Esophagus squamous epithelium (tissue), 5 donors: ENCODE results near the gene HPN. TPM values are rescaled to one million over a fixed set of nuclear protein-coding genes. Genes with fewer than 3 reads are reported as not detected.
"Not testable (repeated sequence)": the region's sequence is repeated elsewhere in the genome, so short reads cannot be mapped to it uniquely, and the experiment has no call there.

Experiments
- DNase-seq: peaks from one replicate; lab custom pipeline; 2025; lab: John Stamatoyannopoulos, UW
- H3K27ac ChIP-seq, 4 donors: fragments of 200-600 bp; sonication (generic); one replicate each; pipeline ENCODE4 v1.5.1; 2016 to 2019; ENCODE audit warnings: mild to moderate bottlenecking in 1 of 4
- H3K27me3 ChIP-seq, 4 donors: fragments of 200-600 bp; sonication (generic); 1 replicate in 3 of 4; 2 replicates in 1 of 4; pipeline versions ENCODE4 v1.5.1 to v1.6.0; 2017 to 2021; ENCODE audit warnings: antibody characterized with exemption in 1 of 4
- H3K36me3 ChIP-seq, 3 donors: fragments of 200-600 bp; sonication (generic); one replicate each; pipeline ENCODE4 v1.5.1; 2016 to 2019
- H3K4me1 ChIP-seq, 3 donors: fragments of 200-600 bp; sonication (generic); one replicate each; pipeline ENCODE4 v1.5.1; 2017 to 2019
- H3K4me3 ChIP-seq, 4 donors: fragments of 200-600 bp; sonication (generic); 1 replicate in 3 of 4; 2 replicates in 1 of 4; pipeline ENCODE4 v1.5.1; 2016 to 2019; ENCODE audit warnings: mild to moderate bottlenecking in 2 of 4, moderate library complexity in 1 of 4
- H3K9me3 ChIP-seq, 3 donors: fragments of 200-600 bp; sonication (generic); one replicate each; pipeline ENCODE4 v1.5.1; 2016 to 2019
- POLR2A ChIP-seq, 4 donors: fragments of 450-650 bp; IDR thresholded peaks; one replicate each; pipeline ENCODE4 v1.6.1; 2017; ENCODE audit warnings: antibody characterized with exemption in 4 of 4, mild to moderate bottlenecking in 4 of 4, moderate library complexity in 3 of 4
- WGBS, 2 donors: methylation state at CpG; one replicate each; pipeline ENCODE4 v1.1.5; 2018; 5-methylcytosine and 5-hydroxymethylcytosine counted together
- intact Hi-C: fragments of 100-400 bp; cut with DNase I; formaldehyde crosslinking; loops from one replicate; pipeline ENCODE4 v1.15.0; 2022
- total RNA-seq, 4 donors: library from RNA; depleted of rRNA; stranded (reverse); fragments of >200 nt; gene quantifications; one replicate each; pipeline ENCODE4 v1.1.0, GENCODE V29; 2016
- TF ChIP-seq, protein P1 (sequence below), 6 experiments: fragments of 450-650 bp in 4 of 6; fragments of 200-600 bp in 2 of 6; sonication (generic) in 2 of 6; IDR thresholded peaks; one replicate each; pipeline ENCODE4 v1.5.1; 2016 to 2019; ENCODE audit warnings: antibody characterized with exemption in 6 of 6, mild to moderate bottlenecking in 4 of 6, moderate library complexity in 4 of 6
- donor health status: DM: yes; HTN: yes; CAD: no.

The HPN gene
- total RNA-seq, 4 donors from 2014 or later = 0.19 to 0.47 TPM; not detected in 2

DNA sequence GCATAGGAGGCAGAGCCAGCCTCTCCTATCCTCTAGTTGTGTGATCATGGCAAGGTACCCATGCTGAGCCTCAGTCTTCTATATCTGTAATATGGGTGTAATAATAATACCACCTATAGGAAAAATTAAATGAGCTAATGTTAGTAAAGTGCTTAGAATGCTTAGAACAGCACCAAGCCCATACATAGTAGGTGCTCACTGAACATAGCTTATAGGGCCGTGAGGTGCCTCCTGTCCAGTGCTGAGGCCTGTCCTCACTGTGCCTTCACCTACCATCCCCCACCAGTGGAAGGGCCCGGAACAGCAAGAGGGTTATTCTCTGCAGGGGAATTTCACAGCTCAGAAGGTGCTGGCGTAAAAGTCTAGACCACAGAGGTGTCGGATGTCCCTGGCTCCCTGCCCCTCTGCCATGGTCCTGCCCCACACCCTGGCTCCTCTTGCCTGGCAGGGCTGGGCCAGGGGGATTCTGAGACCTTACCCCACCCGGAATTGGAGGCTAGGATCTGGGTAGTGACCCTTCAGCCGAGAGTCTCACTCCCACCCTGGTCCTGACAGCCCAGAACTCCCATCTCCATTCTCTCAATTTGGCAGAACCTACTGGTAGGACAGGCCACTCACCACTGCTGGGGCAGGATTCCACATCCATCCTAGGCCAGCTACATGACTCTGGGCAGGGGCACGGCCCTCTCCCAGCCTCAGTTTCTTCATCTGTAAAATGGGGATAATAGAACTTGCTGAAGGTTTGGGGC, 13.5 kb upstream of the HPN start:
- H3K4me1 ChIP-seq = peaks cover 6 to 29% (median 16%) of the 10 kb centered on the region in 3 donors
- H3K36me3 ChIP-seq = peaks cover 0 to 47% (median 16%) of the 10 kb centered on the region in 3 donors
- intact Hi-C loops = no loop called here
- H3K27me3 ChIP-seq = peaks cover 0 to 35% (median 0%) of the 10 kb centered on the region in 4 donors
- H3K9me3 ChIP-seq = no peaks in the 10 kb centered on the region
- no peak overlapping the region for H3K27ac ChIP-seq
- no peak overlapping the region for H3K4me3 ChIP-seq
- 82 to 94% methylated on average over 3 to 5 of the region's 7 CpGs for WGBS, 2 donors
- TF ChIP-seq, protein P1, sequence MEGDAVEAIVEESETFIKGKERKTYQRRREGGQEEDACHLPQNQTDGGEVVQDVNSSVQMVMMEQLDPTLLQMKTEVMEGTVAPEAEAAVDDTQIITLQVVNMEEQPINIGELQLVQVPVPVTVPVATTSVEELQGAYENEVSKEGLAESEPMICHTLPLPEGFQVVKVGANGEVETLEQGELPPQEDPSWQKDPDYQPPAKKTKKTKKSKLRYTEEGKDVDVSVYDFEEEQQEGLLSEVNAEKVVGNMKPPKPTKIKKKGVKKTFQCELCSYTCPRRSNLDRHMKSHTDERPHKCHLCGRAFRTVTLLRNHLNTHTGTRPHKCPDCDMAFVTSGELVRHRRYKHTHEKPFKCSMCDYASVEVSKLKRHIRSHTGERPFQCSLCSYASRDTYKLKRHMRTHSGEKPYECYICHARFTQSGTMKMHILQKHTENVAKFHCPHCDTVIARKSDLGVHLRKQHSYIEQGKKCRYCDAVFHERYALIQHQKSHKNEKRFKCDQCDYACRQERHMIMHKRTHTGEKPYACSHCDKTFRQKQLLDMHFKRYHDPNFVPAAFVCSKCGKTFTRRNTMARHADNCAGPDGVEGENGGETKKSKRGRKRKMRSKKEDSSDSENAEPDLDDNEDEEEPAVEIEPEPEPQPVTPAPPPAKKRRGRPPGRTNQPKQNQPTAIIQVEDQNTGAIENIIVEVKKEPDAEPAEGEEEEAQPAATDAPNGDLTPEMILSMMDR (IDR thresholded peaks at IDR 0.05) = no peak
- TF ChIP-seq POLR2A (IDR thresholded peaks at IDR 0.05) = no peak
- no peak for DNase-seq

DNA sequence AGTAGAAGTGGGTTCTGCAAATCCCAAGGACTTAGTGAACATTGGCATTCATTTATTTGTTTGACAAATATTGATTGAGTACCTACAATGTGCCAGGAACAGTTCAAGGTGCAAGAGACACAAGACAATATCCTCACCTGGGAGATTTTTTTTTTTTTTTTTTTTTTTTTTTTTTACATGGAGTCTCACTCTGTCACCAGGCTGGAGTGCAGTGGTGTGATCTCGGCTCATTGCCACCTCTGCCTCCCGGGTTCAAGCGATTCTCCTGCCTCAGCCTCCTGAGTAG, 13.0 kb upstream of the HPN start:
- H3K9me3 ChIP-seq, DNase-seq, H3K4me3 ChIP-seq, H3K27ac ChIP-seq, intact Hi-C loops: not testable (repeated sequence)
- Histone ChIP-seq H3K27me3 (peaks cover 0 to 40% (median 0%) of the 10 kb centered on the region in 4 donors), H3K4me1 (peaks cover 6 to 29% (median 16%) of the 10 kb centered on the region in 3 donors), H3K36me3 (peaks cover 0 to 44% (median 13%) of the 10 kb centered on the region in 3 donors)
- WGBS, 2 donors = 80 to 82% methylated on average over 3 of the region's 3 CpGs

DNA sequence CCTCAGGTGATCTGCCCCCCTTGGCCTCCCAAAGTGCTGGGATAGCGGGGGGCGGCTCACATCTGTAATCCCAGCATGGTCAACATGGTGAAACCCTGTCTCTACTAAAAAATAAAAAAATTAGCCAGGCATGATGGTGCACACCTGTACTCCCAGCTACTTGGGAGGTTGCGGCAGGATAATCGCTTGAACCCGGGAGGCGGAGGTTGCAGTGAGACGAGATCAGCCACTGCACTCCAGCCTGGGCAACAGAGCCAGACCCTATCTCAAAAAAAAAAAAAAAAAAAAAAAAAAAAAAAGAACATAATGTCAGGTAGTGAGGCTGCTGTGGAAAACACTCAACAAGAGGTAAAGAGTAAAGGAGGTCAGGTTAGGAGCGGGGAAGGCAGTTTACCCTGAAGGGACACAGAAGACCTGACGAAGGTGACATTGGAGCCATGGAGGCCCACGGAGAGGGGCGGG, 12.2 kb upstream of the HPN start:
- Histone ChIP-seq H3K27me3 (peaks cover 0 to 43% (median 0%) of the 10 kb centered on the region in 4 donors), H3K27ac (peak overlapping the region in 1 of 4 donors; percentile 78), H3K36me3 (peaks cover 0 to 44% (median 11%) of the 10 kb centered on the region in 3 donors), H3K4me1 (peaks cover 6 to 29% (median 16%) of the 10 kb centered on the region in 3 donors)
- 66 to 83% methylated on average over 4 to 8 of the region's 11 CpGs for WGBS, 2 donors
- DNase-seq, H3K4me3 ChIP-seq, H3K9me3 ChIP-seq, intact Hi-C loops: not testable (repeated sequence)

- H3K27ac ChIP-seq = peak overlapping the region in 3 of 4 donors; percentile 16 to 78 (median 76)
- peaks cover 6 to 29% (median 16%) of the 10 kb centered on the region in 3 donors for H3K4me1 ChIP-seq
- intact Hi-C loops = no loop called here
- peaks cover 0 to 43% (median 0%) of the 10 kb centered on the region in 4 donors for H3K27me3 ChIP-seq
- TF ChIP-seq, protein P1 (IDR thresholded peaks at IDR 0.05) = no peak
- TF ChIP-seq POLR2A (IDR thresholded peaks at IDR 0.05) = no peak
- H3K9me3 ChIP-seq = no peaks in the 10 kb centered on the region
- 20 to 26% methylated on average over 5 to 6 of the region's 11 CpGs for WGBS, 2 donors
- DNase-seq = no peak
- H3K4me3 ChIP-seq = peak overlapping the region; percentile 32 to 76 (median 52)
- H3K36me3 ChIP-seq = peaks cover 0 to 42% (median 6%) of the 10 kb centered on the region in 3 donors
Observed at GRCh38 chr19:35029737-35030256, 11.7 kb upstream of the HPN start.

GRCh38 chr19:35030257-35031071, 11.1 kb upstream of the HPN start, which contains the start of gene SCN1B:
SCN1B (plus strand) TSS chr19:35030470; CDS start chr19:35030821, 351 bp downstream.
- intact Hi-C loops = no loop called here
- Histone ChIP-seq H3K4me3 (peak within 1 kb of the TSS; percentile 32 to 76 (median 52)), H3K9me3 (no peaks in the 10 kb centered on the region), H3K27me3 (peaks cover 0 to 43% (median 0%) of the 10 kb centered on the region in 4 donors), H3K36me3 (peaks cover 0 to 35% (median 6%) of the 10 kb centered on the region in 3 donors), H3K27ac (peak within 1 kb of the TSS in 3 of 4 donors; percentile 16 to 78 (median 76)), H3K4me1 (peaks cover 6 to 29% (median 16%) of the 10 kb centered on the region in 3 donors)
- TF ChIP-seq, protein P1 (IDR thresholded peaks at IDR 0.05) = no peak
- no peak for TF ChIP-seq POLR2A (IDR thresholded peaks at IDR 0.05)
- no peak for DNase-seq
- no CpG with 5 or more reads among the region's 118 CpGs for WGBS, 2 donors
